ENCODE results near the gene NPFFR2.
"Not testable (repeated sequence)": the region's sequence is repeated elsewhere in the genome, so short reads cannot be mapped to it uniquely, and the experiment has no call there.

NPFFR2 gene

GRCh38 chr4:72031868-72032608 lies at the start of gene NPFFR2:
Gene NPFFR2 (plus strand): TSS chr4:72032000. CDS start chr4:72128592, 96,592 bp downstream.
- no peak for DNase-seq

- DNase-seq: no peak
Observed at GRCh38 chr4:71992571-71993312, 39.1 kb upstream of the NPFFR2 start.

GRCh38 chr4:71994559-71994958 lies 37.2 kb upstream of the NPFFR2 start:
- DNase-seq: no peak

GRCh38 chr4:71995297-71995696 lies 36.5 kb upstream of the NPFFR2 start:
- no peak for DNase-seq

GRCh38 chr4:72006586-72006985 lies 25.2 kb upstream of the NPFFR2 start:
- no peak for DNase-seq

GRCh38 chr4:72011906-72012305 lies 19.9 kb upstream of the NPFFR2 start:
- DNase-seq: no peak

GRCh38 chr4:72016011-72016410 lies 15.8 kb upstream of the NPFFR2 start:
- no peak for DNase-seq

GRCh38 chr4:72019688-72020087 lies 12.1 kb upstream of the NPFFR2 start:
- no peak for DNase-seq

GRCh38 chr4:72022553-72022952 lies 9.2 kb upstream of the NPFFR2 start:
- no peak for DNase-seq

GRCh38 chr4:72055566-72055965 lies 23.8 kb downstream of the NPFFR2 start:
- no peak for DNase-seq

GRCh38 chr4:72063726-72064125 lies 31.9 kb downstream of the NPFFR2 start:
- DNase-seq: no peak

GRCh38 chr4:72067051-72067450 lies 35.3 kb downstream of the NPFFR2 start:
- DNase-seq: no peak

- DNase-seq: no peak
Observed at GRCh38 chr4:72073816-72074215, 42.0 kb downstream of the NPFFR2 start.

GRCh38 chr4:72076562-72076961 lies 44.8 kb downstream of the NPFFR2 start:
- DNase-seq: no peak

GRCh38 chr4:72077346-72077745 lies 45.5 kb downstream of the NPFFR2 start:
- DNase-seq: no peak

GRCh38 chr4:72084587-72085011 lies 52.8 kb downstream of the NPFFR2 start:
- no peak for DNase-seq

- not testable (repeated sequence) for DNase-seq
Observed at GRCh38 chr4:72090606-72091005, 58.8 kb downstream of the NPFFR2 start.

GRCh38 chr4:72094059-72094797 lies 62.4 kb downstream of the NPFFR2 start:
- DNase-seq: peak; percentile 82

GRCh38 chr4:72107456-72107855 lies 75.7 kb downstream of the NPFFR2 start:
- no peak for DNase-seq

- DNase-seq: no peak
Observed at GRCh38 chr4:72109364-72109763, 77.6 kb downstream of the NPFFR2 start.

- DNase-seq: no peak
Observed at GRCh38 chr4:72109959-72110497, 78.2 kb downstream of the NPFFR2 start.

GRCh38 chr4:72110886-72111285 lies 79.1 kb downstream of the NPFFR2 start:
- DNase-seq: no peak

- DNase-seq: no peak
Observed at GRCh38 chr4:72111863-72112262, 80.1 kb downstream of the NPFFR2 start.
